GM12864 (cell line): ENCODE measurements around the gene PSMB10.

Experiments used
- DNase-seq: peaks from one replicate; pipeline ENCODE4 v3.0.0-alpha.2; 2011; ENCODE audit warnings: low read depth
- H3K4me3 ChIP-seq: 2 replicates; pipeline ENCODE4 v1.5.1; 2011; ENCODE audit warnings: mild to moderate bottlenecking, low read depth, low read length, control low read depth
- CTCF ChIP-seq: IDR thresholded peaks from 2 replicates; pipeline ENCODE4 v1.5.1; 2011; ENCODE audit warnings: low read depth, mild to moderate bottlenecking, moderate library complexity, low read length, control low read depth, inconsistent platforms; ENCODE audit errors: missing control alignments

PSMB10 gene

GRCh38 chr16:67928561-67929364, 7.9 kb downstream of the PSMB10 start:
- TF ChIP-seq CTCF, result peak; percentile 95

GRCh38 chr16:67928147-67928546, 8.5 kb downstream of the PSMB10 start:
- no peak for TF ChIP-seq CTCF
- no peak overlapping the region for H3K4me3 ChIP-seq
- DNase-seq, result no peak

More at GRCh38 chr16:67928561-67929364, 7.9 kb downstream of the PSMB10 start:
- peak; percentile 39 for DNase-seq
- no peak overlapping the region for H3K4me3 ChIP-seq

- no peak for DNase-seq
- no peak for TF ChIP-seq CTCF
- H3K4me3 ChIP-seq, result no peak overlapping the region
Observed at GRCh38 chr16:67927131-67927941, 9.3 kb downstream of the PSMB10 start.

- DNase-seq, result no peak
- peak; percentile 10 for TF ChIP-seq CTCF
- no peak overlapping the region for H3K4me3 ChIP-seq
Observed at GRCh38 chr16:67926181-67926750, 10.4 kb downstream of the PSMB10 start.

GRCh38 chr16:67924140-67924906, 12.3 kb downstream of the PSMB10 start:
- TF ChIP-seq CTCF, result no peak

GRCh38 chr16:67923414-67924116, 13.1 kb downstream of the PSMB10 start:
- DNase-seq, result no peak
- no peak for TF ChIP-seq CTCF
- no peak overlapping the region for H3K4me3 ChIP-seq

More at GRCh38 chr16:67924140-67924906, 12.3 kb downstream of the PSMB10 start:
- DNase-seq, result no peak
- H3K4me3 ChIP-seq, result no peak overlapping the region
